CD14-positive monocyte (primary cell): ENCODE data around the gene MDFI. TPM values are rescaled to one million over a fixed set of nuclear protein-coding genes. Genes with fewer than 3 reads are reported as not detected.

Experiments
- DNase-seq, 3 donors: peaks; one replicate each; pipeline ENCODE4 v3.0.0-alpha.2; 2011 to 2022
- H2AFZ ChIP-seq: 2 replicates; pipeline ENCODE4 v1.6.0; 2012; ENCODE audit warnings: mild to moderate bottlenecking, low read depth, low read length, inconsistent platforms; ENCODE audit not compliant: insufficient read depth, poor library complexity, severe bottlenecking
- H3K27ac ChIP-seq, 2 donors: 1 replicate in 1 of 2; 2 replicates in 1 of 2; pipeline ENCODE4 v1.5.1; 2012 to 2013; ENCODE audit warnings: low read length in 2 of 2, control low read depth in 1 of 2, inconsistent platforms in 1 of 2, low read depth in 1 of 2, mild to moderate bottlenecking in 1 of 2
- H3K27me3 ChIP-seq, 2 donors: one replicate each; pipeline versions ENCODE4 v1.6.0 to v1.6.1; 2011 to 2013; ENCODE audit warnings: low read length in 2 of 2; ENCODE audit not compliant: control insufficient read depth in 2 of 2, insufficient read depth in 2 of 2
- H3K36me3 ChIP-seq, 2 donors: replicated peaks in 1 of 2; 1 replicate in 1 of 2; 2 replicates in 1 of 2; pipeline versions ENCODE4 v1.5.1 to v1.6.1; 2012 to 2013; ENCODE audit warnings: low read length in 2 of 2, control low read depth in 1 of 2, inconsistent platforms in 1 of 2, mild to moderate bottlenecking in 1 of 2; ENCODE audit not compliant: insufficient read depth in 2 of 2, control insufficient read depth in 1 of 2
- H3K4me1 ChIP-seq, 2 donors: 1 replicate in 1 of 2; 2 replicates in 1 of 2; pipeline versions ENCODE4 v1.5.1 to v1.6.1; 2012 to 2013; ENCODE audit warnings: low read length in 2 of 2, control low read depth in 1 of 2, inconsistent platforms in 1 of 2, mild to moderate bottlenecking in 1 of 2, moderate library complexity in 1 of 2; ENCODE audit not compliant: insufficient read depth in 2 of 2, control insufficient read depth in 1 of 2
- H3K4me2 ChIP-seq: replicated peaks from 2 replicates; pipeline ENCODE3; 2012; ENCODE audit warnings: low read length, moderate library complexity, mild to moderate bottlenecking; ENCODE audit not compliant: poor library complexity, severe bottlenecking; ENCODE audit errors: extremely low read depth
- H3K4me3 ChIP-seq, 3 experiments: fragments of 200-600 bp in 1 of 3; sonication (generic) in 1 of 3; replicated peaks in 1 of 3; 1 replicate in 2 of 3; 2 replicates in 1 of 3; pipeline ENCODE4 v1.5.1; 2011 to 2013; ENCODE audit warnings: low read length in 3 of 3, mild to moderate bottlenecking in 3 of 3, control low read depth in 2 of 3, low read depth in 2 of 3, inconsistent platforms in 1 of 3, moderate library complexity in 1 of 3
- H3K79me2 ChIP-seq: 2 replicates; pipeline ENCODE4 v1.6.0; 2012; ENCODE audit warnings: mild to moderate bottlenecking, control low read depth, inconsistent platforms, low read length, moderate library complexity; ENCODE audit not compliant: insufficient read depth
- H3K9ac ChIP-seq: 2 replicates; pipeline ENCODE4 v1.6.0; 2017; ENCODE audit warnings: low read length, mild to moderate bottlenecking; ENCODE audit not compliant: insufficient read depth, poor library complexity, severe bottlenecking
- H3K9me3 ChIP-seq, 2 donors: replicated peaks in 1 of 2; 1 replicate in 1 of 2; 2 replicates in 1 of 2; pipeline versions ENCODE4 v1.5.1 to v1.6.1; 2012 to 2013; ENCODE audit warnings: low read length in 2 of 2, control low read depth in 1 of 2; ENCODE audit not compliant: control insufficient read depth in 1 of 2, insufficient read depth in 1 of 2
- H4K20me1 ChIP-seq: 2 replicates; pipeline ENCODE4 v1.6.0; 2012; ENCODE audit warnings: mild to moderate bottlenecking, low read length, control low read depth, moderate library complexity; ENCODE audit not compliant: insufficient read depth
- H3K27ac Mint-ChIP-seq, 7 donors: one replicate each; pipeline ENCODE4 v1.8.0; 2020; ENCODE audit warnings: mild to moderate bottlenecking in 7 of 7, mixed read lengths in 7 of 7, moderate library complexity in 6 of 7, inconsistent platforms in 2 of 7
- H3K27me3 Mint-ChIP-seq, 3 donors: one replicate each; pipeline ENCODE4 v1.8.0; 2021 to 2022; ENCODE audit warnings: low read depth in 3 of 3, mild to moderate bottlenecking in 3 of 3, mixed read lengths in 3 of 3, moderate library complexity in 3 of 3, inconsistent platforms in 1 of 3
- H3K36me3 Mint-ChIP-seq, 2 donors: one replicate each; pipeline ENCODE4 v1.8.0; 2020; ENCODE audit warnings: mixed read lengths in 2 of 2, inconsistent platforms in 1 of 2, mild to moderate bottlenecking in 1 of 2
- H3K4me1 Mint-ChIP-seq: one replicate; pipeline ENCODE4 v1.8.0; 2020; ENCODE audit warnings: mild to moderate bottlenecking, mixed read lengths
- H3K4me3 Mint-ChIP-seq, 2 donors: one replicate each; pipeline ENCODE4 v1.8.0; 2020; ENCODE audit warnings: mild to moderate bottlenecking in 2 of 2, mixed read lengths in 2 of 2, moderate library complexity in 1 of 2
- H3K9me3 Mint-ChIP-seq, 7 donors: one replicate each; pipeline ENCODE4 v1.8.0; 2020 to 2022; ENCODE audit warnings: mixed read lengths in 7 of 7, mild to moderate bottlenecking in 6 of 7, moderate library complexity in 6 of 7, inconsistent platforms in 2 of 7
- CTCF ChIP-seq: fragments of 200-600 bp; IDR thresholded peaks from one replicate; pipeline ENCODE4 v1.8.0; 2022; ENCODE audit warnings: antibody characterized with exemption, mild to moderate bottlenecking
- WGBS: methylation state at CpG from one replicate; pipeline ENCODE4 v1.1.5; 2013; ENCODE audit warnings: missing lambda C conversion rate; ENCODE audit not compliant: insufficient coverage; 5-methylcytosine and 5-hydroxymethylcytosine counted together
- intact Hi-C, 2 donors: fragments of 100-400 bp; cut with micrococcal nuclease; formaldehyde crosslinking; loops; one replicate each; pipeline versions ENCODE4 v1.15.0 to v1.15.1; 2023
- polyA plus RNA-seq, 3 donors: library from polyadenylated mRNA; depleted of rRNA in 1 of 3; unstranded in 2 of 3; stranded (reverse) in 1 of 3; fragments of 300-500 nt in 2 of 3; fragments of >200 nt in 1 of 3; fragmentation: Illumina TruSeq in 2 of 3; gene quantifications; 1 replicate in 2 of 3; 2 replicates in 1 of 3; pipeline ENCODE4 v1.2.3, GENCODE V29; 2012 to 2021

The MDFI gene
- polyA plus RNA-seq, 3 donors = not detected

- Histone ChIP-seq H3K79me2 (no peaks in the 10 kb centered on the region), H3K4me3 (no peak overlapping the region), H3K27me3 (no peaks in the 10 kb centered on the region), H3K27ac (no peak overlapping the region), H3K4me1 (peaks cover 6 to 10% of the 10 kb centered on the region in 2 donors), H3K4me2 (no peak overlapping the region), H4K20me1 (no peaks in the 10 kb centered on the region), H3K36me3 (no peaks in the 10 kb centered on the region), H3K9me3 (no peaks in the 10 kb centered on the region), H2AFZ (no peak overlapping the region), H3K9ac (no peak overlapping the region)
- no peaks in the 10 kb centered on the region for H3K36me3 Mint-ChIP-seq
- no peak overlapping the region for H3K4me3 Mint-ChIP-seq
- DNase-seq = no peak
- no peak for TF ChIP-seq CTCF
- H3K4me1 Mint-ChIP-seq = peaks cover 17% of the 10 kb centered on the region
- no peak overlapping the region for H3K27ac Mint-ChIP-seq
- H3K27me3 Mint-ChIP-seq = peaks cover 3 to 7% (median 4%) of the 10 kb centered on the region in 3 donors
- peaks cover 0 to 3% (median 0%) of the 10 kb centered on the region in 7 donors for H3K9me3 Mint-ChIP-seq
- WGBS = no CpG with 5 or more reads among the region's 2 CpGs
- intact Hi-C loops = no loop called here
Observed at GRCh38 chr6:41629128-41629527, 9.1 kb upstream of the MDFI start.

- no peaks in the 10 kb centered on the region for H3K27me3 ChIP-seq
- no peaks in the 10 kb centered on the region for H3K36me3 ChIP-seq
- Mint-ChIP-seq H3K27ac (no peak overlapping the region), H3K4me3 (no peak overlapping the region), H3K4me1 (peaks cover 16% of the 10 kb centered on the region), H3K27me3 (peaks cover 3 to 13% (median 10%) of the 10 kb centered on the region in 3 donors), H3K9me3 (peaks cover 0 to 3% (median 0%) of the 10 kb centered on the region in 7 donors), H3K36me3 (no peaks in the 10 kb centered on the region)
- 95% methylated on average over 4 of the region's 6 CpGs for WGBS
- intact Hi-C loops = no loop called here
- no peak overlapping the region for H3K4me3 ChIP-seq
- H3K9ac ChIP-seq = no peak overlapping the region
- TF ChIP-seq CTCF = no peak
- no peaks in the 10 kb centered on the region for H3K9me3 ChIP-seq
- DNase-seq = no peak
- H3K27ac ChIP-seq = no peak overlapping the region
- H2AFZ ChIP-seq = no peak overlapping the region
- no peaks in the 10 kb centered on the region for H3K79me2 ChIP-seq
- peaks cover 6 to 7% of the 10 kb centered on the region in 2 donors for H3K4me1 ChIP-seq
- H3K4me2 ChIP-seq = no peak overlapping the region
- no peaks in the 10 kb centered on the region for H4K20me1 ChIP-seq
Observed at GRCh38 chr6:41630069-41630468, 8.2 kb upstream of the MDFI start.
